Mammary epithelial cell (primary cell): ENCODE measurements around the gene ZKSCAN8.

Experiments
- EZH2 ChIP-seq: IDR thresholded peaks from 2 replicates; pipeline ENCODE4 v1.6.1; 2012; ENCODE audit warnings: low read length, inconsistent platforms, borderline replicate concordance
- TF ChIP-seq, protein P1 (sequence below), 2 donors: IDR thresholded peaks in 1 of 2; conservative IDR thresholded peaks in 1 of 2; 2 replicates each; pipeline ENCODE4 v1.5.1; 2011 to 2012; ENCODE audit warnings: inconsistent platforms in 2 of 2, low read length in 2 of 2, mild to moderate bottlenecking in 2 of 2, control low read depth in 1 of 2, low read depth in 1 of 2; ENCODE audit not compliant: insufficient read depth in 1 of 2; ENCODE audit errors: extremely low read depth in 1 of 2

GRCh38 chr6:28145231-28145630, 3.5 kb downstream of the ZKSCAN8 start:
- TF ChIP-seq, protein P1, sequence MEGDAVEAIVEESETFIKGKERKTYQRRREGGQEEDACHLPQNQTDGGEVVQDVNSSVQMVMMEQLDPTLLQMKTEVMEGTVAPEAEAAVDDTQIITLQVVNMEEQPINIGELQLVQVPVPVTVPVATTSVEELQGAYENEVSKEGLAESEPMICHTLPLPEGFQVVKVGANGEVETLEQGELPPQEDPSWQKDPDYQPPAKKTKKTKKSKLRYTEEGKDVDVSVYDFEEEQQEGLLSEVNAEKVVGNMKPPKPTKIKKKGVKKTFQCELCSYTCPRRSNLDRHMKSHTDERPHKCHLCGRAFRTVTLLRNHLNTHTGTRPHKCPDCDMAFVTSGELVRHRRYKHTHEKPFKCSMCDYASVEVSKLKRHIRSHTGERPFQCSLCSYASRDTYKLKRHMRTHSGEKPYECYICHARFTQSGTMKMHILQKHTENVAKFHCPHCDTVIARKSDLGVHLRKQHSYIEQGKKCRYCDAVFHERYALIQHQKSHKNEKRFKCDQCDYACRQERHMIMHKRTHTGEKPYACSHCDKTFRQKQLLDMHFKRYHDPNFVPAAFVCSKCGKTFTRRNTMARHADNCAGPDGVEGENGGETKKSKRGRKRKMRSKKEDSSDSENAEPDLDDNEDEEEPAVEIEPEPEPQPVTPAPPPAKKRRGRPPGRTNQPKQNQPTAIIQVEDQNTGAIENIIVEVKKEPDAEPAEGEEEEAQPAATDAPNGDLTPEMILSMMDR (conservative IDR thresholded peaks at IDR 0.05 in 1 of 2, IDR thresholded peaks at IDR 0.05 in 1 of 2; ENCODE audit: extremely low read depth in 1 of 2, insufficient read depth in 1 of 2, low read depth in 1 of 2, low read length in 2 of 2): no peak
- TF ChIP-seq EZH2: no peak
